Medulla oblongata (tissue), 1 donor: ENCODE data around the gene PTPRQ.
"Not testable (repeated sequence)": the region's sequence is repeated elsewhere in the genome, so short reads cannot be mapped to it uniquely, and the experiment has no call there.

ENCODE experiments used
- DNase-seq: peaks from one replicate; pipeline ENCODE4 v3.0.0-alpha.2; 2015; ENCODE audit errors: extremely low spot score

Gene PTPRQ

GRCh38 chr12:80643961-80644360 lies 199.9 kb downstream of the PTPRQ start:
- no peak for DNase-seq

- DNase-seq: no peak
These were observed 204.8 kb downstream of the PTPRQ start for GRCh38 chr12:80648881-80649280.

DNA sequence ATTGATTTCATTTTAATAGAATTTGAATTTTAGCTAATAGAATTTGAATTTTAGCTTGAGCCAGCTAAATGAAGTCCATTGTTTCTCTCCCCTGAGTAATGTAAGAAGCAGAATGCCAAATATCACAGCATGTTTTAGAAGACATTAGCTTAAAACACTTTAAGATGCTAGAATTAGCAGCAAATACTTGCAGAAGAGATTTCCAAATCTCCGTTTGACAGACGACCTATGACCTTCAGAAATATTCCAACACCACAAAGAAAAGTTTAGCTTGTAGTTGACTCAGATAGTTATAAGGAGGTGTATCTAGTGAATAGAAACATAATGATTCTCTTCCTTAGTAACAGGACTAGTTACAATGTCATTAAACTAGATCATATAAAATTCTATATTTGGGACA lies 211.7 kb downstream of the PTPRQ start:
- no peak for DNase-seq

DNA sequence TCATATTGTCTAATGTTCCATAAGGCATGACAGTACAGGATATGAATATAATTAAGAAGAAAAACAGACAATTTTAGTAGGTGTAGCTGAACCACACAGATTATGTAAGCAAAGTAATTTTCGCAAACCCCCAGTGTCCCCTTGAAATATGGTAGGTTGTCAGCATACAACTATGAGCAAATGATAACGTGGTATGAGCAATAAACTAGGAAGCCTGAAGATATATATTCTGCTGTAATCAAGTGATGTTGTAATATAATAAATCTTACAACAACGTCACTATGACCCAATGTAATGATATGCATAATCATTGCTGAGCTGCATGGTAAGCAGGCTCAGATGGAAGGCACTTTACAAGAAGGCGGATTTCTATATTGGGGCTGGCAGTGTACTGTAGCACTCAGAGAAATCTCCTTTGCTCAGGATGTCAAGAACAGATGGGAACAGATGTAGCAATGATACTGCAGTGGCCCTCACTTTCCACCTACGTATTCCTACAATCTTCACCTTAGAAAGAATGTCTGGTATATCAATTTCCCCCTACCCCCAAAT lies 215.6 kb downstream of the PTPRQ start:
- no peak for DNase-seq

- no peak for DNase-seq
These were observed 218.6 kb downstream of the PTPRQ start for GRCh38 chr12:80662586-80662985.

GRCh38 chr12:80670214-80670613 lies 226.2 kb downstream of the PTPRQ start:
- DNase-seq: no peak

DNA sequence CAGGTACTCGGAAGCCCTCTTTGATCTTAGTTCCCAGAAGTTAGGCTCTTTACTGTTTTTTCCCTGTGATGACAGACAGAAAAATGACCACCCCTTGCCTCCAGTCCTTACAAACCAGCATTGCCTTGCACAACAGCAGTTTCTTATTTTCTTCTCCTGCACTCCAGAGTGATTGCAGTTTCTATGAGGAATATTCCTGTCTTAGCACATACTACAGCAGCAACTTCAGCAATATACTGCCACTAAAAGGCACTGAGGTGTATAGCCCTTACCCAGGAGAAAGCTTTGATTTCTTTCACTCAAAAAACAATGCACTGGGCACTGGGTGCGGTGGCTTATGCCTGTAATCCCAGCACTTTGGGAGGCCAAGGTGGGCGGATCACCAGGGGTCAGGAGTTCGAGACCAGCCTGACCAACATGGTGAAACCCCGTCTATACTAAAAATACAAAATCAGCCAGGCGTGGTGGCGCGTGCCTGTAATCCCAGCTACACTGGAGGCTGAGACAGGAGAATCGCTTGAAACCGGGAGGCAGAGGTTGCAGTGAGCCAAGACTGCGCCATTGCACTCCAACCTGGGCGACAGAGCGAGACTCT lies 232.1 kb downstream of the PTPRQ start:
- not testable (repeated sequence) for DNase-seq

GRCh38 chr12:80676856-80677255 lies 232.8 kb downstream of the PTPRQ start:
- DNase-seq: no peak

DNA sequence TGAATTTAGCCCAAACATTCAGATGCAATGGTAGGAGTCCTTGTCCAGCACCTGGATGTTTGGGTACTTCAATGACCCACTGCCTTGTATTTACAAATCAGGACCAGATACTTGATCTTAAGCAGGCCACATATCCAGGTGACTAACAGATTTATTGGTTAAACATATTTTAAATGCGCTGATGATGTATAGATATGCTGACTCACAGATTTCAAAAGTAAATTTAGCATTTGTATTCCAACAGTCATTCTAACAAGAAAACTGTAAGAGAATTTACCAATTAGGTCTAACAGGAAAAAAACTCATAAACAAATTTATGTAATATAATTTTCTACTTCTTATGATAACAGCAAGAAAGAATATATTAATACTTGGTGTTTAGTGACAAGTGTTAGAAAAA lies 234.0 kb downstream of the PTPRQ start:
- no peak for DNase-seq

- DNase-seq: no peak
These were observed 235.5 kb downstream of the PTPRQ start for GRCh38 chr12:80679346-80680131.

DNA sequence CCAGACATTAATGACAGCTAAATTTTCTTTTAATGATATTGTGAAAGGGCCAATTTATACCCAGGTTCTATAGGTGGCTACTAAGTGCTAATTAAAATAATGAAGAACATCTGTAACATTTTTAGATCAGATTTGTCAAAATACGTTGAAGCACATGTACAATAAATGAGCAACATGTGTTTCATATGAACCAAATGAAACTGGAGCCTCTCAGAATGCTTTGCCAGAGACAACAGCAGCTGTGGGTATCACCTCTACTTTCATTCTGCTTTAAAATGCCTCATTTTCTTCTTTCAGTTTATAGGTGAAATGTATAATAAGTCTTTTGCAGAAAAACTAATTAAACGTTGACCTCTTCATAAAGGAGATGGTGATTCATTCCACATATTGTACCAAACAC lies 237.3 kb downstream of the PTPRQ start:
- no peak for DNase-seq

DNA sequence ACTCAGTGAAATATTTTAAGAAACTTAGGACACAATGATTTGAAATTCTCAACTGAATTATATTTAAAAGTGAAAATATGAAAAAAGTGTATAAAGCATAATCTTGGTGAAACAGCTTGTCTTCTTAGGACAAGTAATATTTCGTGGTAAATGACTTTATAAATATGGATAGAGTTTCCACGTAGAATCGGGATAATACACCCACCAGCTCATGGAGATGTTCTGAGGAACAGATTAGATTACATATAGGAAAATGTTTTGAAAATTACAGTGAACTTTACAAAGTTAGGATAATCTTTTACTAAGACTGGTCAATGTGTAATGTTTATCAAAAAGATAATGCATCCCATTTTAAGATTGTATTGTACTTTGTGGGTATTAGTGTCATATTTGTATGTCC lies 237.8 kb downstream of the PTPRQ start:
- no peak for DNase-seq

DNA sequence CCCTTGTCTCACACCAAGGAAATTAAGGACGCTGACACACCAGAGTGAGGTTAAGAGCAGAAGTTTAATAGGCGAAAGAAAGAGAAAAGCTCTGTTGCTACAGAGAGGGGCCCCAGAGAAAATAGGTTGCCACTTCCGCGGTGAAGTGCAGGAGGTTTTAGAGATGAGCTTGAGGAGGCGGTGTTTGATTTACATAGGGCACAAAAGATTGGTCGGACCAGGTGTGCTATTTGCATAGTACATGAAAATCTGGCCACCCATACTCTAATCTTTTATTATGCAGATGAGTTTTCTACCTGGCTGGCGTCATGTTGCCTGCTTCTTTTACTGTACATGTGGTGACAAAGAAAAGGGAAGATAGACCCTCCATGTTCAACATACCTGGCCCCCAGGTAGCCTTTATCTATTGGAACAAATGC lies 240.1 kb downstream of the PTPRQ start:
- no peak for DNase-seq

DNA sequence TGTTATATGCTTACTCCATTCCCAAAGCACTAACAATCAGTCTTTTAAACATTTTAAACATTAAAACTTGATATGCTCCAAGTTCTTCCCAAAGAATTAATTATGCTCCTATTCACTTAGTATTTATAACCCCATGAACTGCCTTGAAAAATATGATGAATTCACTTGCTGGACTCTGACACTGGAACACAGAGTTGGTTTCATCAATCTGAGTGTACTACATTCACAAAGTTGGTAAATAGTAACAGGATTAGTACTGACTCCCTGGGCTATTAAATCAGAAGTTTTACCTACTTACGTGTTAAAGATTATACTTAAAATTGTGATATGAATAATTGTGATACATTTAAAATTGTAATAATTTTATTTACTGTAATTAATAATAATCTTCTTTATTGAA lies 246.1 kb downstream of the PTPRQ start:
- no peak for DNase-seq

- no peak for DNase-seq
These were observed 246.5 kb downstream of the PTPRQ start for GRCh38 chr12:80690513-80690912.

DNA sequence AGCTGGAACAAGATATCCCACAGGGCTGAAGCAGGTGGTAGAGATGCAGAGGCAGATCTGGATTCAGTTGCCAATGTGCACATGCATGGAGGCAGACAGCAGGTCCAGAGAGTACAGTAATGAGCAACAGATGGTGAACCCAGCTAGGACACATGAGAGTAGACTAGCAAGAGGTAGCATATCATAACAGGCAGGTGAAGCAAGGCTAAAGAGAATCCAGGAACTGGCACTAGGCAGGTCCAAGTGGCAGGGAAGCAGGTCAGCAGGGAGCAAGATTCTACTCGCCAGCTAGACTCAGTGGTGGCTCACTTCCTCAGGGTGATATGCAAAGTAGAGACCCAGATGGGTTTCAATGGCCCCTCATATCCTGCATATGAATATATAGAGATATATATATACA lies 248.1 kb downstream of the PTPRQ start:
- no peak for DNase-seq

GRCh38 chr12:80697270-80697887 lies 253.3 kb downstream of the PTPRQ start:
- DNase-seq: no peak

DNA sequence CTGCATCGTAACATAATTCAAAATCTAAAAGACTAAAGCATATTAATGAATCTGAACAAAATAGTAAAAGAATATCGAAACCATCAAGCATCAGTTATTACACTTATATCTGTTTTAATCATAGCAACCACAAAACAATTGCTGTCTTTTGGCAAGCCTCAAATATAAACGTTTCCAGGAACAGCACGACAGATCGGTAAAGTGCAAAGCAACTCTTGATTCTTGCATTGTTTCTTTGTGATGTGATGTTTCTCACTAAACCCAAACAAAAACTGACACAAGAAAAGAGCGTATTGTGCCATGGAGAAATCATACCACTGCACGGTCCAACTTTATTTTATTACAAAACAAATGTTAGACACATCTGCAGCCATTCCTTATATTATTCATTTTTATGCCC lies 254.2 kb downstream of the PTPRQ start:
- no peak for DNase-seq

GRCh38 chr12:80698847-80699542 lies 255.0 kb downstream of the PTPRQ start:
- DNase-seq: no peak

DNA sequence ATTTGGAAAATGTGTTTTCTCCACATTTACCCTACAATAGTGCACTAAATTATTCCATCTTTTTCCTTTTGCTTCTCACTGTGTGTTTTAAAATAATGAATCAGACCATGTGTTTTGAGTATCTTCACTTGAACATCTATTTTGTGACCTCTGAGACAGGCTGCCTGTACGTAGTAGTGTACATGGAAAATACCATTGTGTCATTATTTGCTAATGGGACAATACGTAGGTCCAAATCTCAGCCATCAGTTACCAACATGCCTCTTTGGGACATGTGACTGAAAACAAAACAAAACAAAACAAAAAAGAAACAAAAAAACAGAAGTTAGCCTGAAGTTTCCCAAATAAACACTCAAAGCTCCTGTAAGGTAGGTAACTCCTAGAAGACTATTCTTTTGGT lies 256.3 kb downstream of the PTPRQ start:
- no peak for DNase-seq

GRCh38 chr12:80701388-80701787 lies 257.4 kb downstream of the PTPRQ start:
- DNase-seq: no peak
